IMR-90 (cell line): ENCODE results near the gene PROZ.

ENCODE experiments used
- BHLHE40 ChIP-seq: fragments of 150-350 bp; IDR thresholded peaks from 2 replicates; pipeline ENCODE4 v1.6.1; 2016; ENCODE audit warnings: mild to moderate bottlenecking, low read depth, low read length
- CEBPB ChIP-seq: IDR thresholded peaks from 2 replicates; pipeline ENCODE4 v1.6.1; 2012; ENCODE audit warnings: low read depth, low read length, improper control_type of control experiment
- CHD1 ChIP-seq: IDR thresholded peaks from 2 replicates; pipeline ENCODE4 v1.6.1; 2012; ENCODE audit warnings: low read depth, low read length, improper control_type of control experiment
- CTCF ChIP-seq: conservative IDR thresholded peaks from 2 replicates; pipeline ENCODE4 v1.5.1; 2012; ENCODE audit warnings: mild to moderate bottlenecking, low read depth, low read length, improper control_type of control experiment
- ELK1 ChIP-seq: fragments of 150-350 bp; IDR thresholded peaks from 2 replicates; pipeline ENCODE4 v1.6.1; 2016; ENCODE audit warnings: low read depth, mild to moderate bottlenecking, low read length, moderate library complexity, borderline replicate concordance
- FOS ChIP-seq: fragments of 150-350 bp; IDR thresholded peaks from 2 replicates; pipeline ENCODE4 v1.6.1; 2016; ENCODE audit warnings: low read depth, low read length
- MAFK ChIP-seq: IDR thresholded peaks from 2 replicates; pipeline ENCODE4 v1.6.1; 2012; ENCODE audit warnings: low read depth, low read length, improper control_type of control experiment
- MXI1 ChIP-seq: IDR thresholded peaks from 2 replicates; pipeline ENCODE4 v1.6.1; 2012; ENCODE audit warnings: low read depth, mild to moderate bottlenecking, low read length, moderate library complexity, borderline replicate concordance
- NFE2L2 ChIP-seq: fragments of 150-350 bp; IDR thresholded peaks from 2 replicates; pipeline ENCODE4 v1.6.1; 2016; ENCODE audit warnings: low read depth, mild to moderate bottlenecking, low read length
- POLR2A ChIP-seq: IDR thresholded peaks from 2 replicates; pipeline ENCODE4 v1.6.1; 2012; ENCODE audit warnings: mild to moderate bottlenecking, low read depth, low read length
- RCOR1 ChIP-seq: IDR thresholded peaks from 2 replicates; pipeline ENCODE4 v1.6.1; 2012; ENCODE audit warnings: mild to moderate bottlenecking, low read length, improper control_type of control experiment; ENCODE audit not compliant: insufficient replicate concordance
- RFX5 ChIP-seq: IDR thresholded peaks from 2 replicates; pipeline ENCODE4 v1.8.0; 2012; ENCODE audit warnings: low read depth, mild to moderate bottlenecking, low read length, moderate library complexity
- SMC3 ChIP-seq: fragments of 150-350 bp; IDR thresholded peaks from 2 replicates; pipeline ENCODE4 v1.6.1; 2016; ENCODE audit warnings: low read depth, mild to moderate bottlenecking, antibody characterized with exemption, low read length, moderate library complexity

DNA sequence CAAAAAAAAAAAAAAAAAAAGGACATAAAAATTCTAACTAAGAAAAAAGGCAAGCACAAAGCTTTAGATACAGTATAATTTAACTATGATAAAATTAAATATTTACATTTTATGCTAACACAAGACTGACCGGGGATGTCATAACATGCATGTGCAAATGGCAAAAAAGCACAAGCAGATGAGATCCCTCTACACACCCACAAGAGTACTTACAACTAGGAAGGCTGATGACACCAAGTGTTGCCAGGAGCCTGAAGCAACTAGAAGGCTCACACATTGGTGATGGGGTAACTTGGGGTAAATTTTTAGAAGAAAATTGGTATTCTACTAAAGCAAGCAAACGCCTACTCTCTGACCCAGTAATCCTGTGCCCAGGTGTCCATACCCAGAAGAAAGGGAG lies 43.4 kb downstream of the PROZ start:
- no peak for TF ChIP-seq CTCF
- TF ChIP-seq RFX5: no peak
- no peak for TF ChIP-seq FOS
- no peak for TF ChIP-seq POLR2A
- no peak for TF ChIP-seq BHLHE40
- no peak for TF ChIP-seq SMC3
- TF ChIP-seq MXI1: no peak
- TF ChIP-seq ELK1: no peak
- TF ChIP-seq RCOR1: no peak
- TF ChIP-seq NFE2L2: no peak
- TF ChIP-seq CEBPB: no peak
- no peak for TF ChIP-seq MAFK
- TF ChIP-seq CHD1: no peak
